Muscle of back (tissue), 11 donors: ENCODE data around the gene ARFGAP3. TPM values are rescaled to one million over a fixed set of nuclear protein-coding genes. Genes with fewer than 3 reads are reported as not detected.

Experiments used
- DNase-seq, 3 donors: peaks; one replicate each; pipeline versions ENCODE4 v3.0.0 to v3.0.0-alpha.2; 2013
- polyA plus RNA-seq, 10 donors: library from polyadenylated mRNA; unstranded; fragments of 120-200 nt; gene quantifications; one replicate each; pipeline ENCODE4 v1.2.1, GENCODE V29; 2013; ENCODE audit not compliant: insufficient read length in 10 of 10

The ARFGAP3 gene
- polyA plus RNA-seq, 10 donors = 31.2 to 45.6 (median 37.5) TPM

- no peak for DNase-seq
Measured at GRCh38 chr22:42821386-42821785, 35.7 kb downstream of the ARFGAP3 start.

DNA sequence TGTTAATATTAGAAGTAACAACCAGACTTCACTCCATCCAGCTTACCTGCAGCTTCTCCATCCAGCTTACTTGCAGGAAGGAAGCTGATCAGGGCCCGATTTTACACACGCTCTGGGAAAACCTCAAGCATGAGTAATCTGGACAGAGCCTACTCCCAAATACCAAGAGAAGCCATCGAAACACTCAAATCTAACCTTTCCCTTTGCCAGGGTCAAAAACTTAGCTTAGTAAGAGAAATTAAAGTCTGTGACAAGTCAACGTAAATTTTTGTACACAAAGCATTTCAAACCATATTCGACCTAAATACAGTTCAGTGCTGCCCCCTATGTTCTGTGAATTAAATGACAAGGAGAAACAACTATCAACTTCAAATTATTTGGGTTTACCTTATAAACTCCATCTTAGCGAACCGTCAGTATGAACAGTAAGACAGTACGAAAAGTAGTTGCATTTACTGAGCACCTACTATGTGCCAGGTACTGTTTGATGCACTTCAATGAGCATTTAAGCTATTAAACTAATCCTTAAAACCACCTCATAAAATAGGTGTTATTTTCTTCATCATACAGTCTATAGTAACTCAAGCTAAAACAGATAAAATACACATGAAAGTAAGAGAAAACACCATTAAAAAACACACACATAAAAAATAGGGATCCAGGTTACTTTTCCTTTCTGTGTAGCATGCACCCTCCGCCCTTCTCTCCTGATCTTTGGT is 36.9 kb downstream of the ARFGAP3 start:
- DNase-seq = peak in 2 of 3 donors; percentile 23 to 30

DNA sequence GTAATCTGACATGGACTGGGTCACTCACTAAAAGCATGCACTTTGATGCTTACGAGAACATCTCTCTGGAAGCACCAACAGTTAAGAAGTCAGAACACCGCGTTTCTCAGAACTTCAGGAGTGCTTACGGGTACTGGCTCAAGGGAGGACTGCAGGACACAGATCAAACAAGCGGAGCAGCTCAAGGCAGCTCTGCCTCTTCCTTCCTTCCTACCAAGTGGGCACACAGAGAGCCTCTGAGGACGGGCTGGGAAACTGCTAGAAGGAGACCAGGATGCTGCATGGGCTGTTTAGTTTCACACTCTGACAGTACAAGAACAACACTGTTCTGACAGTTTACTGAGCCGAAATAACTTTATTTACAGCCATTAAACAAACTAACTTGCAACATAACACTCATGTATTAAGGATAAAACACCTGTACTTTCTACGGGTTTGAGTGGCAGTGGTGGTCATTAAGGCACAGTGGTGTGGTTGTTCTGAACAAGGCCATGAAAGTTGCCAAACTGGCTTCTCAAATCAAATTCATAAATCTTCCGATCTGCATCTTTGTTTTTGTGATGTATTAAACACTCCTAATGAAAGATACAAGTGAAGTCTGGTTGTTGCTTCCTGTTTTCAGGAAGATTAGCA is 37.5 kb downstream of the ARFGAP3 start:
- no peak for DNase-seq

- no peak for DNase-seq
Measured at GRCh38 chr22:42817556-42817955, 39.5 kb downstream of the ARFGAP3 start.

DNA sequence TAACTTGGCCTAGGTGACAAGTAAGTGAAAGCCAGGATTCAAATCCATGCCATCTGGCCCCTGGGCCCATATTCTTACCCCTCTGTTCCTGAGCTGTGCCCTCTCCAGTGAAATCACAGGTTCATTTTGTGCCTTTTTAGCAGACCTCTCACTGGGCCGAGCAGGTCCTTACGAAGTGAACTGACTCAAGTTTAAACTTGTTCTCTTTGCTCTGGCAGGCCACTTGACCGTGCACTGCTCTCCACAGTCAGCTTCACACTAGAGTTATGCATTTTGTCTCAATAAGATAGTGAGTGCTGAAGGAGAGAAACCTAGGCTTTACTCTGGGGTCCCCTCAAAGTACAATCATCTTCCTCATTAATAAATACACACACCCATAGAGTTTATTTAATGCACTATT is 40.7 kb downstream of the ARFGAP3 start:
- no peak for DNase-seq

- no peak for DNase-seq
Measured at GRCh38 chr22:42814616-42815015, 42.5 kb downstream of the ARFGAP3 start.

DNA sequence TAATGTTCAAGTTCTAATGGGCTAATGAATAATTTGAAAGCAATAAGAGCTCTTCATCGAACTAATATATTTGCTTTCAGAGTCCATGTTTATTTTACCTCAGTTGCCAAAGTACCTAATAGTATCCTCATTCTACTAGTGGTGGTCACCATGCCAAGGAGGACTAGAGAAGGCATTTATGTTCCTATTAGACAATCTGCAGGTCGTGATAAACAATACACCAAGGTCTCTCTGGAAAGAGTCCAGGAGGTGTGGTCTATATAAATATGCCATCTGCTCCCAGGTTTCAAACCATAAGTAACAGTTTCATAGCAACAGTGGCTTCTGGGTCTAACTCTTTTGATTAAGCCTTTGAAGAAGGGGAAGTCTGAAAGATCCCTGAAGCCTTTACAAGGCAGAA is 42.9 kb downstream of the ARFGAP3 start:
- no peak for DNase-seq

DNA sequence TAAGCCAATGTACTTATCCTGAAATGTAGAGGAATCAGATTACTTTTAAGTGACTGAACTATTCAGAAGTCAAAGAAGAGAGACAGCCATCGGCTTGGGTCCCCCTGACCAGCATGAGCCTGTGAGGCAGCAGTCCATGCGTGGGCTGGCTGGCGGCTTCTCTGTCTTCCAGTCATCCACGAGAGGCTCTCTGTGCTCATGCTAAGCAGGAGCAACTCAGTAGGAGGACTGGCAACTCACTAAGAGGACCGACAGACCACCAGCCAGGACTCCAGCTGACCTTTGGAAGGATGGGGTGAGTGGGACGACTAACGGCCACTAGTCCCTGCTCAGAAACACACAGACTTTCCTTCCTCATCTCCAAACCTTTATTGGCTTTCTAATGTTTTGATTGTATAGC is 43.6 kb downstream of the ARFGAP3 start:
- no peak for DNase-seq

DNA sequence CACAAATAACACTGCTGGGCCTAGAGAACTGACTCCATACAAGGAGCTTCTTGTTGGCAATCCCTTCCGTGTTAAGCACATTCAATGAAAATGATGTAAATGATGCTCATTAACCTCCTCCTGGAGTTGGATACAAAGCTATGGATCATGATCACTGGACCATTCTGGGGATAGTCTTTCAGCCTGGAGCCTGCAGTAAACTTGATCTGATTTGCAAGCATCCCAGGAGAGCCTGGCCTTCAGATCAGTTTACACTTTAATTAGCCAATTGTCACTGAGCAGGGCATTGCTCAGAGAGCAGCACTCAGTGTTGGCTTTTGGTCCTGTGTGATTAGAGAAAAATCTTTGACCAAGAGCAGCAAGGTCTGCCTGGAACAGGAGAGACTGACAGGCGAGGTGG is 45.6 kb downstream of the ARFGAP3 start:
- no peak for DNase-seq

GRCh38 chr22:42808521-42808920 is 48.6 kb downstream of the ARFGAP3 start:
- no peak for DNase-seq

- DNase-seq = no peak
Measured at GRCh38 chr22:42807185-42807584, 49.9 kb downstream of the ARFGAP3 start.

DNA sequence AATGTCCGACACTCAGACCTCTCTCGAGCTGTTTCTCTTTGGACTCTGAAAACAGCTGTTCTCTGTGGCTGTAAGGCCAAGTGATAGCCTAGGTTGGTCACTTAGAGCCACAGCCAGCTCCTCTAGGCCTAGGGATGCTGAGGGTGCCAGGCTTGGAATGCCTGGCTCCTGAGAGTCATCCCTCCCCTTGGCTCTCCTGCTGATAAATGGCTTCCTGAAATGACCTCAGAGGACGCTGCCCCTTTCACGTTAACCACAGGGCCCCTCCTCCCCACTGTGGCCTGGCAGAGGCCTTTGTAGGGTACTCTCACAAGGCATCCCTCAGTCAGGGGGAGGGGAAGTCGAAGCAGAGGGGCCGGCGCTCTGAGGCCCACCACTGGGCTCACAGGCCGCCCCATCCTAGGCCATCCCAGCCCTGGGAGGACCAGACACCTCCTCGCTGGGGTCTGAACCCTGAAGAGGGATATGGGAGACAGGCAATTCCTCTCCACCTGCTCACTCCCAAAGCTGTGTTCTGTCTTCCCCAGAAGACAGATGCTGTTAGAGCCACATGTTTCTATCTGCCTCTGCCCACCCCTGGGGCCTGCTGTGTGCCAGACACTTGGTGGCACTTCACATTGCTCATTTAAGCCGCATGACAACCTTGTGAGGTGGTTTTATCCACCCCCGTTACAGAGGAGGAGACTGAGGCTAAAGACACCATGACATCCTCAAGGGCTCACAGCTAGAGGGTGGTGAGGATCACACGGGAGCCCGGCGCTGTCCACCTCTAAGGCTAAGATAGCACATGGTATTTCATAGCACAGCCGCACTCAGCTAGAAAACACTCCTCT is 50.9 kb downstream of the ARFGAP3 start:
- no peak for DNase-seq

- DNase-seq = no peak
Measured at GRCh38 chr22:42805016-42805997, 51.8 kb downstream of the ARFGAP3 start.

DNA sequence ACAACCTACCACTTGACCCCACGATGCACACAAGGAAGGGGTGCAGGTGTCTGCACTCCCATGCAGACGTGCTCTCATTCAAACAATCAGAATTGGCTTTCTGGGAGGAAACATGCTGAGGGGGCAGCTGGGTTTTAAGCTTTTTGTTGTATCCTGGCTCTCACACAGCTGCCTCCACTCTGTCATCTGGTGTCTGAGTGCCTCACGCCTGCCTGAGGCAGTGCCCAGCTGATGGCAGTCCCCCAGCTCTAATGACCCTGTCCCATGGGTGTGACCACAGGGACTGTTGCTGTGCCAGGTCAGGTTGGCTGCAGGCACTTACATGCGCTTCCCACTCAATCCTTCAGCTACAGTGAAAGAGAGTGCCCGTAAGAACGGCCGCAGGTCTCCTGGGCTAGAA is 53.7 kb downstream of the ARFGAP3 start:
- DNase-seq = peak; percentile 23 to 32 (median 29)

GRCh38 chr22:42801252-42802080 is 55.6 kb downstream of the ARFGAP3 start:
- DNase-seq = no peak

- no peak for DNase-seq
Measured at GRCh38 chr22:42800451-42801251, 56.4 kb downstream of the ARFGAP3 start.

GRCh38 chr22:42799461-42800405 is 57.3 kb downstream of the ARFGAP3 start:
- no peak for DNase-seq

- DNase-seq = no peak
Measured at GRCh38 chr22:42799061-42799460, 58.0 kb downstream of the ARFGAP3 start.
